Right lung (tissue), 10 donors: ENCODE data around the gene FIBP. TPM values are rescaled to one million over a fixed set of nuclear protein-coding genes. Genes with fewer than 3 reads are reported as not detected.

Experiments
- DNase-seq, 2 donors: peaks; one replicate each; pipeline ENCODE4 v3.0.0-alpha.2; 2013
- long read RNA-seq, 8 donors: transcript quantifications; one replicate each; lab custom pipeline, GENCODE V29; 2026
- polyA plus RNA-seq, 5 donors: library from polyadenylated mRNA; unstranded; fragments of 120-200 nt; gene quantifications; one replicate each; pipeline versions ENCODE4 v1.2.1 to v1.2.3, GENCODE V29; 2013; ENCODE audit warnings: inconsistent platforms in 1 of 5, low replicate concordance in 1 of 5; ENCODE audit not compliant: insufficient read length in 5 of 5, insufficient read depth in 1 of 5

FIBP gene
- 10 to 100 TPM; 72.3 to 87.4 (median 76.5) TPM for polyA plus RNA-seq
- long read RNA-seq, donor 1, transcript FIBP-202 (10 exons, 1,248 nt), result major isoform, 18 of 32 reads
- long read RNA-seq, donor 1, partial matches to known transcripts, result 8 of 32 reads
- long read RNA-seq, donor 1, other reads (novel, unspliced or antisense), result 0 of 32 reads
- long read RNA-seq, donor 2, transcript FIBP-202 (10 exons, 1,248 nt), result major isoform, 27 of 38 reads
- long read RNA-seq, donor 2, partial matches to known transcripts, result 5 of 38 reads
- long read RNA-seq, donor 2, other reads (novel, unspliced or antisense), result 0 of 38 reads
- long read RNA-seq, donor 3, transcript FIBP-202 (10 exons, 1,248 nt), result major isoform, 21 of 46 reads
- long read RNA-seq, donor 3, partial matches to known transcripts, result 20 of 46 reads
- long read RNA-seq, donor 3, other reads (novel, unspliced or antisense), result 0 of 46 reads
- long read RNA-seq, donor 4, transcript FIBP-202 (10 exons, 1,248 nt), result major isoform, 14 of 21 reads
- long read RNA-seq, donor 4, transcript FIBP-206 (3 exons, 1,378 nt), result minor isoform, 5 of 21 reads
- long read RNA-seq, donor 4, partial matches to known transcripts, result 0 of 21 reads
- long read RNA-seq, donor 4, other reads (novel, unspliced or antisense), result 0 of 21 reads
- long read RNA-seq, donor 5, transcript FIBP-202 (10 exons, 1,248 nt), result major isoform, 25 of 270 reads
- long read RNA-seq, donor 5, transcript FIBP-206 (3 exons, 1,378 nt), result minor isoform, 5 of 270 reads
- long read RNA-seq, donor 5, partial matches to known transcripts, result 232 of 270 reads
- long read RNA-seq, donor 5, other reads (novel, unspliced or antisense), result 0 of 270 reads
- long read RNA-seq, donor 6, transcript FIBP-202 (10 exons, 1,248 nt), result major isoform, 33 of 60 reads
- long read RNA-seq, donor 6, partial matches to known transcripts, result 18 of 60 reads
- long read RNA-seq, donor 6, other reads (novel, unspliced or antisense), result 0 of 60 reads
- long read RNA-seq, donor 7, transcript FIBP-202 (10 exons, 1,248 nt), result major isoform, 16 of 30 reads
- long read RNA-seq, donor 7, partial matches to known transcripts, result 5 of 30 reads
- long read RNA-seq, donor 7, other reads (novel, unspliced or antisense), result 0 of 30 reads
- long read RNA-seq, donor 8, transcript FIBP-202 (10 exons, 1,248 nt), result major isoform, 13 of 18 reads
- long read RNA-seq, donor 8, partial matches to known transcripts, result 0 of 18 reads
- long read RNA-seq, donor 8, other reads (novel, unspliced or antisense), result 0 of 18 reads

- DNase-seq, result peak; percentile 97
These were observed at the start of gene FIBP for GRCh38 chr11:65888163-65888814. Gene FIBP (minus strand): TSS chr11:65888471. CDS start chr11:65888418, 53 bp downstream.

GRCh38 chr11:65937766-65938165 lies 49.5 kb upstream of the FIBP start:
- DNase-seq, result no peak

- DNase-seq, result peak; percentile 74 to 84
These were observed 45.7 kb upstream of the FIBP start for GRCh38 chr11:65934014-65934413.

GRCh38 chr11:65932558-65932919 lies 44.3 kb upstream of the FIBP start:
- DNase-seq, result no peak

GRCh38 chr11:65931773-65932557 lies 43.7 kb upstream of the FIBP start:
- DNase-seq, result no peak

- no peak for DNase-seq
These were observed 40.4 kb upstream of the FIBP start for GRCh38 chr11:65928667-65929066.

GRCh38 chr11:65927904-65928397 lies 39.7 kb upstream of the FIBP start:
- no peak for DNase-seq

GRCh38 chr11:65925397-65925796 lies 37.1 kb upstream of the FIBP start:
- no peak for DNase-seq

GRCh38 chr11:65922565-65922964 lies 34.3 kb upstream of the FIBP start:
- DNase-seq, result no peak

GRCh38 chr11:65921876-65922275 lies 33.6 kb upstream of the FIBP start:
- DNase-seq, result no peak

- DNase-seq, result no peak
These were observed 32.8 kb upstream of the FIBP start for GRCh38 chr11:65921033-65921555.

- no peak for DNase-seq
These were observed 32.1 kb upstream of the FIBP start for GRCh38 chr11:65920372-65920802.

GRCh38 chr11:65919573-65920371 lies 31.5 kb upstream of the FIBP start:
- no peak for DNase-seq

GRCh38 chr11:65919141-65919572 lies 30.9 kb upstream of the FIBP start, which contains the start of gene DRAP1:
Gene DRAP1 (plus strand): TSS chr11:65919426. CDS start chr11:65919502, 76 bp downstream.
- peak; percentile 97 to 98 for DNase-seq

- peak; percentile 18 to 32 for DNase-seq
These were observed 30.2 kb upstream of the FIBP start, which contains the start of gene C11orf68 for GRCh38 chr11:65918211-65919140. Gene C11orf68 (minus strand): TSS chr11:65919062. CDS start chr11:65919031, 31 bp downstream.

- no peak for DNase-seq
These were observed 29.4 kb upstream of the FIBP start for GRCh38 chr11:65917434-65918210.

- no peak for DNase-seq
These were observed 28.8 kb upstream of the FIBP start for GRCh38 chr11:65917077-65917433.
